ENCODE data around the gene NXNL1. TPM values are rescaled to one million over a fixed set of nuclear protein-coding genes. Genes with fewer than 3 reads are reported as not detected.

NXNL1 gene
- total and polyA plus RNA-seq, 7 donors, result 0.14 to 1.0 (median 0.55) TPM; not detected in 1

DNA sequence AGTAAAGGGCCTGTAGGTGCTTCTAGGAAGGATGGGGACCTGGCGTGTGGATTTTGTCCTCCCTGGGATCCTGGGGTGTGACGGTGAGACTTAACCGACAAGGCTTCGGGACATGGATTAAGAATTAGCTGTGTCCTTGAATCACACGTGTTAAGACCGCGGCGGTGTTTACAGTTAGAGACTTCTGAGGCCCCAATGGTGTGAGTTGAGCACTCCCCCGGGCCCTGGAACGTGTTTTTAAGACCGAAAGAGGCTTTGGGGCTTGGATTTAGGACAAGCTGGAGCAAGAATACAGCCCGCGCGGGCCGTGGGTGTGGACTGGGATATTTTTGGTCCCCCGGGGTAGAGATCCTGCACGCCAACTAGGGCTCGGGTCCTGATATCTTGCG is 8.4 kb upstream of the NXNL1 start:
- H3K9me3 ChIP-seq, result no peaks in the 10 kb centered on the region
- H3K4me1 ChIP-seq, result peaks cover 35% of the 10 kb centered on the region
- 1 to 4% (median 1%) methylated on average over 19 of the region's 19 CpGs for WGBS, 3 donors
- peak overlapping the region; percentile 93 for H3K27ac ChIP-seq
- intact Hi-C loops (cut with DNase I), result loop anchor here (5.0 kb wide), 1 partner anchor 122 kb away; no protein-coding TSS in a partner anchor
- TF ChIP-seq, protein P1, sequence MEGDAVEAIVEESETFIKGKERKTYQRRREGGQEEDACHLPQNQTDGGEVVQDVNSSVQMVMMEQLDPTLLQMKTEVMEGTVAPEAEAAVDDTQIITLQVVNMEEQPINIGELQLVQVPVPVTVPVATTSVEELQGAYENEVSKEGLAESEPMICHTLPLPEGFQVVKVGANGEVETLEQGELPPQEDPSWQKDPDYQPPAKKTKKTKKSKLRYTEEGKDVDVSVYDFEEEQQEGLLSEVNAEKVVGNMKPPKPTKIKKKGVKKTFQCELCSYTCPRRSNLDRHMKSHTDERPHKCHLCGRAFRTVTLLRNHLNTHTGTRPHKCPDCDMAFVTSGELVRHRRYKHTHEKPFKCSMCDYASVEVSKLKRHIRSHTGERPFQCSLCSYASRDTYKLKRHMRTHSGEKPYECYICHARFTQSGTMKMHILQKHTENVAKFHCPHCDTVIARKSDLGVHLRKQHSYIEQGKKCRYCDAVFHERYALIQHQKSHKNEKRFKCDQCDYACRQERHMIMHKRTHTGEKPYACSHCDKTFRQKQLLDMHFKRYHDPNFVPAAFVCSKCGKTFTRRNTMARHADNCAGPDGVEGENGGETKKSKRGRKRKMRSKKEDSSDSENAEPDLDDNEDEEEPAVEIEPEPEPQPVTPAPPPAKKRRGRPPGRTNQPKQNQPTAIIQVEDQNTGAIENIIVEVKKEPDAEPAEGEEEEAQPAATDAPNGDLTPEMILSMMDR (IDR thresholded peaks at IDR 0.05), result no peak
- peak overlapping the region; percentile 88 for H3K4me3 ChIP-seq
- DNase-seq, result no peak
- peak in 3 of 4 donors; percentile 0 to 3 (median 0) for ATAC-seq
- H3K36me3 ChIP-seq (ENCODE audit: insufficient read depth in 1 of 2, low read depth in 1 of 2), result peaks cover 0 to 2% of the 10 kb centered on the region in 2 donors
- H3K27me3 ChIP-seq (ENCODE audit: insufficient read depth in 3 of 3, low read length in 2 of 3), result no peaks in the 10 kb centered on the region

DNA sequence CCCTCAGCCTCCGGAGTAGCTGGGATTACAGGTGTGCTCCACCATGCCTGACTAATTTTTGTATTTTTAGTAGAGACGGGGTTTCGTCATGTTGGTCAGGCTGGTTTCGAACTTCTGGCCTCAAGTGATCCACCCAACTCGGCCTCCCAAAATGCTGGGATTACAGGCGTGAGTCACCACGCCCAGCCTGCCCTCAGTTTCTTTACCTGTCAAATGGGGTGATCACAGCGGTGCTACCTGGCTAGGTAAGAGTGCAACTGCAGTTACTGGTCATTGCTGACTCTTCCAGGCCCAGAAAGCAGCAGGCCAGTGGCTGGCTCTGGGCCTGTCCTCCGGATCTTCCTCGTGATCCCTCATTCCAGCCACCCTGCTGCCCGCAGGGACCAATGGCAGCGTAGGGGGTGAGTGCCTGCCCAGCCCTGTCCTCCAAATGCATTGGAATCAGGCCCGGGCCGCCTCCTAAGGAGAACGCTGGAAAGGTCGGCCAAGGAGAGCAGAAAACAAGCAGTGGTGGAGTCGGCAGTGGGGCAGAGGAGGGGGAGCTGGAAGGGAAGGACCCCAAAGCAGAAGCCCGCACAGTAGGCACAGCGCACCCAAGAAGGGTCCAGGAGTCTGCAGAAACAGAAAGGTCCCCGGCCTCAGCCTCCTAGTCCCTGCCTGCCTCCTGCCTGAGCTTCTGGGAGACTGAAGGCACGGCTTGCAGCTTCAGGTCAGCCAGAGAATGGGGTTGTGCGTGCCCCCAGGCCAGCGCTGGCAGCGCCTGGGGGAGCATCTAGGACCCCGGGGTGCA is 7.8 kb upstream of the NXNL1 start:
- Histone ChIP-seq H3K36me3 (ENCODE audit: insufficient read depth in 1 of 2, low read depth in 1 of 2) (no peaks in the 10 kb centered on the region), H3K4me3 (peak overlapping the region; percentile 88), H3K9me3 (no peaks in the 10 kb centered on the region), H3K27me3 (ENCODE audit: insufficient read depth in 3 of 3, low read length in 2 of 3) (no peaks in the 10 kb centered on the region), H3K27ac (peak overlapping the region; percentile 93), H3K4me1 (peaks cover 32% of the 10 kb centered on the region)
- intact Hi-C loops (cut with DNase I), result loop anchor here (5.0 kb wide), 1 partner anchor 121 kb away; no protein-coding TSS in a partner anchor
- 26 to 42% (median 30%) methylated on average over 24 to 25 of the region's 25 CpGs for WGBS, 3 donors
- TF ChIP-seq, protein P1 (IDR thresholded peaks at IDR 0.05), result no peak
- peak; percentile 72 to 89 for DNase-seq
- peak; percentile 25 to 59 (median 53) for ATAC-seq

DNA sequence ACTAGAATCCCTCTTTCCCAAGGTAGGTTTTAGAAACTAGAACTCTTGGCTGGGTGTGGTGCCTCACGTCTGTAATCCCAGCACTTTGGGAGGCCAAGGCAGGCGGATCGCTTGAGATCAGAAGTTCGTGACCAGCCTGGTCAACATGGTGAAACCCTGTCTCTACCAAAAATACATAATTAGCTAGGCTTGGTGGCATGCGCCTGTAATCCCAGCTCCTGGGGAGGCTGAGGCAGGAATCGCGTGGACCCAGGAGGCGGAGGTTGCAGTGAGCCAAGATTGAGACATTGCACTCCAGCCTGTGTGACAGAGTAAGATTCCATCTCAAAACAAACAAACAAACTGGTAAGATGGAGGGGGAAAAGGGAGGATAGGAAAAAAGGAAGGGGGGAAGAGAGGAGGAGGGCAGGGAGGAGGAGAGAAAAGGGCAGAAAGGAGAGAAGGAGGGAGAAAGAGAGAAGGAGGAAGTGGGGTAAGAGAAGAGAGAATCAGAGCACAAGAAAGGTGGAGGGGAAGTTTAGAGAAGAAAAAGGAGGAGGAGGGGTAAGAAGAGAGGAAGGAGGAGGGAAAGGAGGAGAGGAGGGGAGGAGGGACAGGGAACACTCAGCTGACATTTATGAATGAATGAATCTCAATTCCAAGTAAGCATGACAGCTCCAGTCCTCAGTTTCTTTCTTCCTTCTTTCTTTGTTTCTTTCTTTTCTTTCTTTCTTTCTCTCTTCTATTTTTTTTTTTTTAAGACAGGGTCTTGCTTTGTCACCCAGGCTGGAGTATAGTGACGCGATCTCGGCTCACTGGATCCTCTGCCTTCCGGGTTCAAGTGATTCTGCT is 7.0 kb upstream of the NXNL1 start:
- Histone ChIP-seq H3K36me3 (ENCODE audit: insufficient read depth in 1 of 2, low read depth in 1 of 2) (no peaks in the 10 kb centered on the region), H3K4me3 (peak overlapping the region; percentile 88), H3K27me3 (ENCODE audit: insufficient read depth in 3 of 3, low read length in 2 of 3) (no peaks in the 10 kb centered on the region), H3K9me3 (no peaks in the 10 kb centered on the region), H3K4me1 (peaks cover 29% of the 10 kb centered on the region), H3K27ac (peak overlapping the region; percentile 93)
- DNase-seq, result peak in 1 of 2 donors; percentile 78
- peak in 1 of 4 donors; percentile 14 for ATAC-seq
- intact Hi-C loops (cut with DNase I), result loop anchor here (2.0 to 5.0 kb wide), 2 partner anchors 73 to 120 kb away; partner anchors contain the start of gene CCDC194 (in 1 of the 2)
- WGBS, 3 donors, result 43 to 66% (median 46%) methylated on average over 12 of the region's 12 CpGs
- TF ChIP-seq, protein P1 (IDR thresholded peaks at IDR 0.05), result no peak

DNA sequence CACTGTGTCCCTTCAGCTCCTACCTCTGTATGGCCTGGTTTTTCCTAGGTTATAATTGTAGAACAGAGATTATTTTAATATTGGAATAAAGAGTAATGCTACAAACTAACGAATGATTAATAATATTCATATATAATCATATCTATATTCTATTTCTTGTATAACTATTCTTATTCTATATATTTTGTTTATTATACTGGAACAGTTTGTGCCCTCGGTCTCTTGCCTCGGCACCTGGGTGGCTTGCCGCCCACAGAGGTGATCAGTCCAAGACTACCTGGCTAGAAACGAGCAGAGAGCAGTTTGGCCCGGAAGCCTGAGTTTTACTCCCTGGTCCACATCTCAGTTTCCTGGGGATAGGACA is 5.7 kb upstream of the NXNL1 start:
- H3K4me1 ChIP-seq, result peaks cover 26% of the 10 kb centered on the region
- peak in 1 of 2 donors; percentile 47 for DNase-seq
- ATAC-seq, result no peak
- H3K27ac ChIP-seq, result peak overlapping the region; percentile 93
- H3K4me3 ChIP-seq, result no peak overlapping the region
- H3K36me3 ChIP-seq (ENCODE audit: insufficient read depth in 1 of 2, low read depth in 1 of 2), result no peaks in the 10 kb centered on the region
- intact Hi-C loops (cut with DNase I), result loop anchor here (2.0 to 5.0 kb wide), 2 partner anchors 72 to 119 kb away; partner anchors contain the start of gene CCDC194 (in 1 of the 2)
- 32 to 42% (median 36%) methylated on average over 6 of the region's 6 CpGs for WGBS, 3 donors
- H3K27me3 ChIP-seq (ENCODE audit: insufficient read depth in 3 of 3, low read length in 2 of 3), result no peaks in the 10 kb centered on the region
- no peaks in the 10 kb centered on the region for H3K9me3 ChIP-seq
- TF ChIP-seq, protein P1 (IDR thresholded peaks at IDR 0.05), result no peak
